Loucy (cell line): ENCODE data around the gene MYCBP2.

ENCODE experiments used
- EZH2phosphoT487 ChIP-seq: fragments of 200-600 bp; IDR thresholded peaks from 2 replicates; pipeline ENCODE4 v1.6.1; 2018; ENCODE audit warnings: antibody characterized with exemption, mild to moderate bottlenecking, moderate library complexity, borderline replicate concordance
- TF ChIP-seq, protein P1 (sequence below): fragments of 200-600 bp; sonication (generic); conservative IDR thresholded peaks from 2 replicates; pipeline ENCODE4 v1.5.1; 2014; ENCODE audit warnings: mild to moderate bottlenecking, antibody characterized with exemption, low read length

- TF ChIP-seq, protein P1, sequence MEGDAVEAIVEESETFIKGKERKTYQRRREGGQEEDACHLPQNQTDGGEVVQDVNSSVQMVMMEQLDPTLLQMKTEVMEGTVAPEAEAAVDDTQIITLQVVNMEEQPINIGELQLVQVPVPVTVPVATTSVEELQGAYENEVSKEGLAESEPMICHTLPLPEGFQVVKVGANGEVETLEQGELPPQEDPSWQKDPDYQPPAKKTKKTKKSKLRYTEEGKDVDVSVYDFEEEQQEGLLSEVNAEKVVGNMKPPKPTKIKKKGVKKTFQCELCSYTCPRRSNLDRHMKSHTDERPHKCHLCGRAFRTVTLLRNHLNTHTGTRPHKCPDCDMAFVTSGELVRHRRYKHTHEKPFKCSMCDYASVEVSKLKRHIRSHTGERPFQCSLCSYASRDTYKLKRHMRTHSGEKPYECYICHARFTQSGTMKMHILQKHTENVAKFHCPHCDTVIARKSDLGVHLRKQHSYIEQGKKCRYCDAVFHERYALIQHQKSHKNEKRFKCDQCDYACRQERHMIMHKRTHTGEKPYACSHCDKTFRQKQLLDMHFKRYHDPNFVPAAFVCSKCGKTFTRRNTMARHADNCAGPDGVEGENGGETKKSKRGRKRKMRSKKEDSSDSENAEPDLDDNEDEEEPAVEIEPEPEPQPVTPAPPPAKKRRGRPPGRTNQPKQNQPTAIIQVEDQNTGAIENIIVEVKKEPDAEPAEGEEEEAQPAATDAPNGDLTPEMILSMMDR = no peak
- no peak for TF ChIP-seq EZH2phosphoT487
Measured at GRCh38 chr13:77316430-77316829, 10.5 kb downstream of the MYCBP2 start.
